Erythroblast (primary cell): ENCODE data around the gene FOSL1.
"Not testable (repeated sequence)": the region's sequence is repeated elsewhere in the genome, so short reads cannot be mapped to it uniquely, and the experiment has no call there.

ENCODE experiments used
- DNase-seq, 2 experiments: peaks; one replicate each; lab custom pipeline; 2025; lab: John Stamatoyannopoulos, UW
- GATA1 ChIP-seq: IDR thresholded peaks from 2 replicates; pipeline ENCODE4 v1.6.1; 2011; ENCODE audit warnings: low read depth, mild to moderate bottlenecking, control low read depth, low read length, moderate library complexity
- POLR2A ChIP-seq: IDR thresholded peaks from 2 replicates; pipeline ENCODE4 v1.6.1; 2011; ENCODE audit warnings: mild to moderate bottlenecking, low read length

Gene FOSL1

DNA sequence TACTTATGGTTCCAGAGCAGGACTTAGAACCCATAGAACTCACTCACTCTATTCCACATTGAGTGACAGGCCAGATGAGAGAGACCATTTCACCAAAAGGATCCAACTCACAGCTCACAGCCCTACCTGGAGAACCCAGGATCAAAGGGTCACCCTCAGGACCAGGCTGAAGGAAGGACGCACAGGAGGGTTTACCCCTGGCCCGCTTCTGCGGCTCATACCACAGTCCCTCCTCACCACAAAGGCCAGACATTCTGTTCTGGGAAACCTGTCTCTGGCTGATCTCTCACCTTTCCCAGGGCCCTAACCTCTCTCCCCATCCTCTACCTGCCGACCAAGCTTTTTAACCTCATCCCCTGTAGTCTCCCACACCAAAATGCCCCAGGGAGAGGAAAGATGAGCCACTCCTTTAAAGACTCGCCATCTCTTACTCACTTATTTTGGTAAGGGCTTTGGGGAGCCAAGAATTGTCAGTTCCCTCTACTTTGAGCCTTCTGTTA is 4.7 kb downstream of the FOSL1 start:
- no peak for DNase-seq
- no peak for TF ChIP-seq POLR2A
- no peak for TF ChIP-seq GATA1

GRCh38 chr11:65894034-65894591 is 6.1 kb downstream of the FOSL1 start:
- no peak for TF ChIP-seq POLR2A
- TF ChIP-seq GATA1 = no peak
- no peak for DNase-seq

GRCh38 chr11:65892661-65893317 is 7.4 kb downstream of the FOSL1 start:
- no peak for DNase-seq
- TF ChIP-seq GATA1 (no peak), POLR2A (no peak)

GRCh38 chr11:65892137-65892540 is 8.0 kb downstream of the FOSL1 start:
- DNase-seq = not testable (repeated sequence)

DNA sequence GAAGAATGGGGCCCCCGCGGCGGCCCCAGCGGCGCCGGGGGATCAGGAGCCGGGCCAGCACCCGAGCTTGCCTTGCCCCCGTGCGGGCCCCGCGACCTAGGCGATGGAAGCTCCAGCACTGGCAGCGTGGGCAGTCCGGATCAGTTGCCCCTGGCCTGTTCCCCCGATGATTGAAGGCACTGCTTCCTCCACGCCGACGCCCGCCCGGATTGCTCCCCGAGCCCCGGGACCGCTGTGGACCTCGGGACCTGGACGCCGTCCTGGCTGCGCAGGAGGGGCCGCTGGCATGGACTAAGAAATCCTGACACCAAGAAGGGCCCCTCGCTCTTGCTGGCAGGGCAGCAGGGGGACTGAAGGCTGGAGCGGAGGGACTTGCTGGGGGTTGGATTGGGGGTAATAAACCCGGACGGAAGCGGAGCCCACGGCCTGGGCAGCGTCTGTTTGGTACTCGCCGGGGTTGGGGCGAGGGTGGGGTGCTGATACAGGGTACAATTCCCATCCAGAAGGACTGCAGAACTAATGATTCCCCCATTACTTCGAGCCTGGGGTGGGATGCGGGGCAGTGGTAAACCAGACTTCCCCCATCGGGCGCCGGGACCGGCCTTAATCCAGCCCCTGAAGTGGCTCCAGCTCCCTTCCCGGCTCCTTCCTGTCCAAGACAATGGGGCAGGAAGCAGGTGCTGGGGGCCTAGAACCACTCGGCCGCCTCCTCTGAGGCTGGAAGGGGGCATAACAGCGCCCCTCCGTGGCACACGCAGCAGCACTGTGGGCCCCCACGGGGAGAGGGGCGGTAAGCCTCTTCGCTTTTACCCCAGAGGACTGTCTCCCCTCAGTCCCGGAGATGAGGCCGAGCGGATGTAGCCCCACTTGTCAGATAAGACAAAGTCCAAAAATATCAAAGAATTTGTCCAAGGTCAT is 8.7 kb downstream of the FOSL1 start:
- peak; percentile 8 for TF ChIP-seq POLR2A
- TF ChIP-seq GATA1 = no peak
- DNase-seq = peak; percentile 51 to 52

- peak; percentile 97 to 99 for DNase-seq
- TF ChIP-seq POLR2A = peak; percentile 96
- no peak for TF ChIP-seq GATA1
Measured at GRCh38 chr11:65890324-65891218, 9.6 kb downstream of the FOSL1 start, which contains the start of gene CCDC85B. TSS of gene CCDC85B (plus strand) at chr11:65890673. CDS start at chr11:65890784, 111 bp downstream.

- TF ChIP-seq GATA1 (no peak), POLR2A (peak; percentile 86)
- peak; percentile 98 to 99 for DNase-seq
Measured at GRCh38 chr11:65888163-65888814, 11.9 kb downstream of the FOSL1 start, which contains the start of gene FIBP. TSS of gene FIBP (minus strand) at chr11:65888471. CDS start at chr11:65888418, 53 bp downstream.

DNA sequence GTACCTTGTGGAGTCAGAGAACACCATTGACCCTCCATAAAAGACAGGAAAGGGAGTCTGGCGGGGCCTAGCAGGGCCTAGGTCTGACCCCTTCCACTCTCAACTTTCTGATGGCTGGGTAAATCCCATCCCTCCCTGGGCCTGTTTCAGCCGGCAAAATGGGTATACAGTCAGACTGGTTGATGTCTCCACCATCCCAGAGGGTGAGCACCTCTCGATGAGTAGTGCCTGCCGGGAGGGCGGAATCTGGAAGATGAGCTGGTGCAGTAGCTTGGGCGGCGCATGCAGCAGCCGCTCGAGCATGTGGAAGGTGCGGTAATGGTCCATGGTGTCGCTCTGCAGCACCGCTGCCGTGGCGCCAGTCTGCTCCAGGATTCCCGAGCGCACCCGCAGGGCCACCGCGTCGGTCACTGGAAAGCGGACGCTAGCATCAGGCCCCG is 12.4 kb downstream of the FOSL1 start:
- DNase-seq = no peak

GRCh38 chr11:65886826-65887722 is 13.1 kb downstream of the FOSL1 start:
- DNase-seq = no peak
- TF ChIP-seq POLR2A (no peak), GATA1 (no peak)

More for the DNA sequence above, 12.4 kb downstream of the FOSL1 start:
- TF ChIP-seq GATA1 = no peak
- no peak for TF ChIP-seq POLR2A

GRCh38 chr11:65885808-65886536 is 14.2 kb downstream of the FOSL1 start:
- no peak for DNase-seq
- TF ChIP-seq POLR2A (no peak), GATA1 (no peak)

GRCh38 chr11:65885231-65885630 is 15.0 kb downstream of the FOSL1 start:
- TF ChIP-seq POLR2A (no peak), GATA1 (no peak)
- DNase-seq = no peak
